Glutamatergic neuron (in vitro differentiated cells): ENCODE results near the gene CCDC197. TPM values are rescaled to one million over a fixed set of nuclear protein-coding genes. Genes with fewer than 3 reads are reported as not detected.

Experiments
- DNase-seq: peaks from one replicate; pipeline ENCODE4 v3.0.0; 2022
- H3K27ac Mint-ChIP-seq: one replicate; pipeline ENCODE4 v1.8.0; 2020; ENCODE audit warnings: mild to moderate bottlenecking, mixed read lengths, inconsistent platforms; ENCODE audit not compliant: unreplicated experiment
- H3K27me3 Mint-ChIP-seq: one replicate; pipeline ENCODE4 v1.8.0; 2020; ENCODE audit warnings: mild to moderate bottlenecking, moderate library complexity, mixed read lengths, inconsistent platforms; ENCODE audit not compliant: unreplicated experiment
- H3K36me3 Mint-ChIP-seq: one replicate; pipeline ENCODE4 v1.8.0; 2020; ENCODE audit warnings: mild to moderate bottlenecking, mixed read lengths, inconsistent platforms; ENCODE audit not compliant: unreplicated experiment
- H3K4me1 Mint-ChIP-seq: one replicate; pipeline ENCODE4 v1.8.0; 2020; ENCODE audit warnings: mild to moderate bottlenecking, low read depth, mixed read lengths, inconsistent platforms; ENCODE audit not compliant: unreplicated experiment
- H3K4me3 Mint-ChIP-seq: one replicate; pipeline ENCODE4 v1.8.0; 2020; ENCODE audit warnings: mild to moderate bottlenecking, mixed read lengths, inconsistent platforms; ENCODE audit not compliant: unreplicated experiment
- H3K9me3 Mint-ChIP-seq: one replicate; pipeline ENCODE4 v1.8.0; 2020; ENCODE audit warnings: mild to moderate bottlenecking, moderate library complexity, mixed read lengths, inconsistent platforms; ENCODE audit not compliant: unreplicated experiment
- CTCF ChIP-seq: fragments of 200-600 bp; sonication (generic); IDR thresholded peaks from one replicate; pipeline ENCODE4 v1.5.0; 2021; ENCODE audit not compliant: partially characterized antibody, unreplicated experiment
- total RNA-seq: library from RNA; stranded (reverse); fragmentation: NEBNext Ultra II Directional; extraction: Animal tissue kit (Norgen Biotek cat#: 25700); gene quantifications from one replicate; pipeline ENCODE4 v1.2.1, GENCODE V29; 2021; ENCODE audit not compliant: unreplicated experiment

The CCDC197 gene
- total RNA-seq, 1 donor from 2014 or later: not detected

GRCh38 chr14:94009767-94010166, 12.7 kb downstream of the CCDC197 start:
- H3K9me3 Mint-ChIP-seq: peaks cover 3% of the 10 kb centered on the region
- no peak overlapping the region for H3K27ac Mint-ChIP-seq
- H3K36me3 Mint-ChIP-seq: no peaks in the 10 kb centered on the region
- H3K4me3 Mint-ChIP-seq: no peak overlapping the region
- no peak for TF ChIP-seq CTCF
- peaks cover 6% of the 10 kb centered on the region for H3K4me1 Mint-ChIP-seq
- no peak for DNase-seq
- peaks cover 6% of the 10 kb centered on the region for H3K27me3 Mint-ChIP-seq

GRCh38 chr14:94010625-94011024, 13.5 kb downstream of the CCDC197 start:
- Mint-ChIP-seq H3K4me1 (peaks cover 3% of the 10 kb centered on the region), H3K36me3 (no peaks in the 10 kb centered on the region), H3K4me3 (no peak overlapping the region), H3K9me3 (no peaks in the 10 kb centered on the region), H3K27ac (no peak overlapping the region), H3K27me3 (peaks cover 6% of the 10 kb centered on the region)
- DNase-seq: no peak
- no peak for TF ChIP-seq CTCF

- no peak overlapping the region for H3K4me3 Mint-ChIP-seq
- peaks cover 3% of the 10 kb centered on the region for H3K4me1 Mint-ChIP-seq
- no peaks in the 10 kb centered on the region for H3K9me3 Mint-ChIP-seq
- TF ChIP-seq CTCF: no peak
- H3K27me3 Mint-ChIP-seq: peaks cover 9% of the 10 kb centered on the region
- DNase-seq: no peak
- no peak overlapping the region for H3K27ac Mint-ChIP-seq
- no peaks in the 10 kb centered on the region for H3K36me3 Mint-ChIP-seq
These were observed 14.7 kb downstream of the CCDC197 start for GRCh38 chr14:94011795-94012194.

- no peak for DNase-seq
- no peak for TF ChIP-seq CTCF
- Mint-ChIP-seq H3K27me3 (peaks cover 6% of the 10 kb centered on the region), H3K4me1 (peaks cover 3% of the 10 kb centered on the region), H3K4me3 (no peak overlapping the region), H3K9me3 (peaks cover 2% of the 10 kb centered on the region), H3K36me3 (no peaks in the 10 kb centered on the region), H3K27ac (no peak overlapping the region)
These were observed 17.3 kb downstream of the CCDC197 start for GRCh38 chr14:94014382-94014781.

GRCh38 chr14:94015223-94015622, 18.1 kb downstream of the CCDC197 start:
- TF ChIP-seq CTCF: no peak
- H3K27ac Mint-ChIP-seq: no peak overlapping the region
- peaks cover 2% of the 10 kb centered on the region for H3K9me3 Mint-ChIP-seq
- DNase-seq: no peak
- H3K4me3 Mint-ChIP-seq: no peak overlapping the region
- H3K27me3 Mint-ChIP-seq: peaks cover 6% of the 10 kb centered on the region
- peaks cover 6% of the 10 kb centered on the region for H3K4me1 Mint-ChIP-seq
- no peaks in the 10 kb centered on the region for H3K36me3 Mint-ChIP-seq
